Hepatocyte (in vitro differentiated cells): ENCODE measurements around the gene TBC1D20. TPM values are rescaled to one million over a fixed set of nuclear protein-coding genes. Genes with fewer than 3 reads are reported as not detected.

Experiments used
- DNase-seq: peaks from one replicate; pipeline ENCODE4 v3.0.0-alpha.2; 2016; ENCODE audit warnings: low spot score
- H2AFZ ChIP-seq: fragments of 200-600 bp; sonication (generic); 2 replicates; pipeline ENCODE4 v1.6.0; 2016; ENCODE audit warnings: antibody characterized with exemption, mild to moderate bottlenecking
- H3K27ac ChIP-seq: fragments of 200-600 bp; sonication (generic); 2 replicates; pipeline ENCODE4 v1.5.1; 2016; ENCODE audit warnings: mild to moderate bottlenecking
- H3K27me3 ChIP-seq: fragments of 200-600 bp; sonication (generic); 2 replicates; pipeline ENCODE4 v1.6.1; 2016
- H3K36me3 ChIP-seq: fragments of 200-600 bp; sonication (generic); replicated peaks from 2 replicates; pipeline ENCODE4 v1.5.1; 2016; ENCODE audit warnings: low read depth; ENCODE audit not compliant: insufficient read depth
- H3K4me1 ChIP-seq: fragments of 200-600 bp; sonication (generic); 2 replicates; pipeline ENCODE4 v1.5.1; 2016; ENCODE audit warnings: mild to moderate bottlenecking, moderate library complexity; ENCODE audit not compliant: insufficient read depth
- H3K4me2 ChIP-seq: fragments of 200-600 bp; sonication (generic); 2 replicates; pipeline ENCODE4 v1.6.0; 2016
- H3K4me3 ChIP-seq: fragments of 200-600 bp; sonication (generic); 2 replicates; pipeline ENCODE4 v1.5.1; 2016; ENCODE audit warnings: mild to moderate bottlenecking
- H3K79me2 ChIP-seq: fragments of 200-600 bp; sonication (generic); 2 replicates; pipeline ENCODE4 v1.6.0; 2017; ENCODE audit warnings: mild to moderate bottlenecking
- H3K9me2 ChIP-seq: fragments of 200-600 bp; sonication (generic); replicated peaks from 2 replicates; pipeline ENCODE4 v1.6.0; 2017; ENCODE audit warnings: mild to moderate bottlenecking; ENCODE audit not compliant: insufficient read depth
- H3K9me3 ChIP-seq: fragments of 200-600 bp; sonication (generic); 2 replicates; pipeline ENCODE4 v1.5.1; 2016; ENCODE audit warnings: low read depth, mild to moderate bottlenecking
- H4K20me1 ChIP-seq: fragments of 200-600 bp; sonication (generic); 2 replicates; pipeline ENCODE4 v1.6.0; 2016; ENCODE audit warnings: mild to moderate bottlenecking; ENCODE audit not compliant: insufficient read depth, poor library complexity, severe bottlenecking
- EZH2 ChIP-seq: fragments of 200-600 bp; sonication (generic); IDR thresholded peaks from 2 replicates; pipeline ENCODE4 v1.6.1; 2016; ENCODE audit warnings: antibody characterized with exemption, mild to moderate bottlenecking, borderline replicate concordance
- EZH2phosphoT487 ChIP-seq: fragments of 200-600 bp; sonication (generic); IDR thresholded peaks from one replicate; pipeline ENCODE4 v1.6.1; 2018; ENCODE audit warnings: antibody characterized with exemption, mild to moderate bottlenecking, low read depth, moderate library complexity; ENCODE audit not compliant: unreplicated experiment, severe bottlenecking
- WGBS: methylation state at CpG from one replicate; pipeline ENCODE4 v1.1.6; 2016; ENCODE audit warnings: low lambda C conversion rate; ENCODE audit errors: missing lambda C conversion rate; 5-methylcytosine and 5-hydroxymethylcytosine counted together
- polyA plus RNA-seq: library from polyadenylated mRNA; unstranded; fragments of >200 nt; fragmentation: Nextera tagmentation; extraction: Ambion mirVana; gene quantifications from 2 replicates; pipeline ENCODE4 v1.2.1, GENCODE V29; 2016
- total RNA-seq: library from RNA; depleted of rRNA; stranded (reverse); fragments of >200 nt; gene quantifications from 2 replicates; pipeline ENCODE4 v1.2.3, GENCODE V29; 2014
- TF ChIP-seq, protein P1 (sequence below): fragments of 200-600 bp; sonication (generic); IDR thresholded peaks from 2 replicates; pipeline ENCODE4 v1.5.1; 2016; ENCODE audit warnings: antibody characterized with exemption, mild to moderate bottlenecking; ENCODE audit not compliant: poor library complexity

Gene TBC1D20
- total and polyA plus RNA-seq, 2 experiments from 2014 or later: 32.8 to 35.8 TPM

DNA sequence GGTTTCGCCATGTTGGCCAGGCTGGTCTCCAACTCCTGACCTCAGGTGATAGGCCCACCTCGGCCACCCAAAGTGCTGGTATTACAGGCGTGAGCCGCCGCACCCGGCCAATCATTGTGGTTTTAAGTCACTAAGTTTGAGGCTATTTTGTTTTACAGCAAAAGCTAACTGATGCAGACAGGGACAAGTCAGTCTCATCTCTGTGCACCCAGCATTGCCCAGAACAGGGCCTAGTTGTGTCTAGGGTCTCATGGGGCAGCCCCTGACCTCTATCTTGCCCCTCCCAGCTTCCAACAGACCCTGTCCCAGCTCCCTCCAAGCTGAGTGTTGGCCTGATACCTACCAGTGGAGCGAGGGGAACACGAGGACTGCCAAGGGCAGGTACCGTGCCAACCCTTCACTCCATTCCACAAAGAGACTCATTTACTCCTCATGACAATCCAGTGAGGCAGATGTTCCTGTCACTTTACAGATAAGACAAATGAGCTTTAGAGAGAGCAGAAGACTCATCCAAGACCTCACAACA, 63.1 kb downstream of the TBC1D20 start:
- WGBS: 98% methylated on average over 9 of the region's 9 CpGs

DNA sequence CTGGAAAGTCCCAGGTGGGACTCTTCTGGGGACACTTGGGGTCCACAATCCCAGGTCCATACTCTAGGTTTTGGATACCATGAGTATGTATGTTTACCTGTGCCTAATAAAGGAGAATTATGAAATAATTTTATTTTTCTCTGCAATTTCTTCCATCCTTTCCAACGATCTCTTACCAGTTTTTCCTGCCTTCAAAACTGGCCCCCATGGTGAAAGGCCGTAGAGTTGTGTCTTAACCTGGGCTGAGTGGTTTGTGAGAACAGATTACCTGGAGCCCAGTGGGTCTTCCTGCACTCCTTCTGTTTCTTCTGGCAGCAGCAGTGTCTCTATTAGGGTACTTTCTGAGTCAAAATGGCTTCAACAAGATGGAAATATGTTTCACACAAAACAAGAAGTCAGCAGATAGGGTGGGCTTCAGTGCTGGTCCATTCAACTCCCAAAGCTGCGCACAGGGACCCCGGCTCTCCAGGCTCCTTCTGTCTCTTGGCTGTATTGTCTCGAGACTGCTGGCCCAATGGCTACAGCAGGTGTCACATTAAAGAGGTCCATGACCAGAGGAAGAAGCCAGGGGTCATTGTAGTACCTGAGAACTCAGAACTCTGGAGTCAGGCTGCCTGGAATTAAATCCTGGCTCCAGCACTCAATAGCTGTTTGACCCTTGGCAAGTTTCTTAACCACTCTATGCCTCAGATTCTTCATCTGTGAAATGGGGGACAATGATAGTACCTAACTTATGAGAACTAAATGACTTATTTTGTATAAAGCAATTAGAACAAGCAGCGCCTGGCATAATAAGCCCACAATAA, 64.7 kb downstream of the TBC1D20 start:
- H3K27ac ChIP-seq: peak overlapping the region; percentile 37

More for the DNA sequence above, 63.1 kb downstream of the TBC1D20 start:
- no peak overlapping the region for H2AFZ ChIP-seq
- H3K79me2 ChIP-seq: no peaks in the 10 kb centered on the region
- no peak overlapping the region for H3K4me2 ChIP-seq
- H3K4me1 ChIP-seq: peaks cover 6% of the 10 kb centered on the region
- H3K27me3 ChIP-seq: no peaks in the 10 kb centered on the region
- H4K20me1 ChIP-seq: no peaks in the 10 kb centered on the region
- no peak overlapping the region for H3K4me3 ChIP-seq
- no peaks in the 10 kb centered on the region for H3K36me3 ChIP-seq
- no peaks in the 10 kb centered on the region for H3K9me2 ChIP-seq
- no peaks in the 10 kb centered on the region for H3K9me3 ChIP-seq
- TF ChIP-seq EZH2phosphoT487 (no peak), EZH2 (no peak)
- TF ChIP-seq, protein P1, sequence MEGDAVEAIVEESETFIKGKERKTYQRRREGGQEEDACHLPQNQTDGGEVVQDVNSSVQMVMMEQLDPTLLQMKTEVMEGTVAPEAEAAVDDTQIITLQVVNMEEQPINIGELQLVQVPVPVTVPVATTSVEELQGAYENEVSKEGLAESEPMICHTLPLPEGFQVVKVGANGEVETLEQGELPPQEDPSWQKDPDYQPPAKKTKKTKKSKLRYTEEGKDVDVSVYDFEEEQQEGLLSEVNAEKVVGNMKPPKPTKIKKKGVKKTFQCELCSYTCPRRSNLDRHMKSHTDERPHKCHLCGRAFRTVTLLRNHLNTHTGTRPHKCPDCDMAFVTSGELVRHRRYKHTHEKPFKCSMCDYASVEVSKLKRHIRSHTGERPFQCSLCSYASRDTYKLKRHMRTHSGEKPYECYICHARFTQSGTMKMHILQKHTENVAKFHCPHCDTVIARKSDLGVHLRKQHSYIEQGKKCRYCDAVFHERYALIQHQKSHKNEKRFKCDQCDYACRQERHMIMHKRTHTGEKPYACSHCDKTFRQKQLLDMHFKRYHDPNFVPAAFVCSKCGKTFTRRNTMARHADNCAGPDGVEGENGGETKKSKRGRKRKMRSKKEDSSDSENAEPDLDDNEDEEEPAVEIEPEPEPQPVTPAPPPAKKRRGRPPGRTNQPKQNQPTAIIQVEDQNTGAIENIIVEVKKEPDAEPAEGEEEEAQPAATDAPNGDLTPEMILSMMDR: no peak
- DNase-seq: no peak
- H3K27ac ChIP-seq: no peak overlapping the region

DNA sequence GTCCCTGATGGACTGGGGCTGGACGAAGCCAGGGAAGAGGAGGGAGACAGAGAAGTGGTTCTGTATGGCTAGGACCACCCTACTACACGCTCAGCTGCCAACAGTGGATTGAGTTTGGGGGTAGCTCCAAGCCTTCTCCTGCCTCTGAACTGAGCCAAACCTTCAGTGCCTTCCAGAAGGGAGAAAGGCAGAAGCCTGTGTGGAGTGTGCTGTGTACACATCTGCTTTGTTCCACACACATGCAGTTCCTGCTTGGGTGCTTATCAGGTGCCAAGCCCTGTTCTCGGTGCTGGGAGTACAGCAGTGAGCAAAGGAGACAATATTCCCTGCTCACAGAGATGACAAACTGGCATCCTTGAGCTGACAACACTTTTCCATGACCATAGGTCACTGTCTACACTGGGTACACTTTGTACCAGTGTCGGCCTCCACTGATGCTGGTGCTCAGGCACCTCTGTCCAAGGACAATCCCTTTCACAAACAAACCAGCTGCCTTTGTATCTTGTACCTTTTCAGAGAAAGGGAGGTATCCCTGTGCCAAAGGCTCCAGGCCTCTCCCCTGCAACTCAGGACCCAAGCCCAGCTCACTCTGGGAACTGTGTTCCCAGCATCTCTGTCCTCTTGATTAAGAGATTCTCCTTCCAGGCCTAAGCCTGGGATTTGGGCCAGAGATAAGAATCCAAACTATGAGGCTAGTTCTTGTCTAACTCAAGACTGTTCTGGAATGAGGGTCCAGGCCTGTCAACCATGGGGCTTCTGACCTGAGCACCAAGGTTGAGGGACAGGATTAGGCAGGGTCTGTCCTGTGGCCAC, 65.5 kb downstream of the TBC1D20 start:
- Histone ChIP-seq H3K4me2 (no peak overlapping the region), H4K20me1 (no peaks in the 10 kb centered on the region), H3K4me3 (no peak overlapping the region), H3K9me3 (no peaks in the 10 kb centered on the region), H3K27me3 (no peaks in the 10 kb centered on the region), H3K79me2 (no peaks in the 10 kb centered on the region), H2AFZ (no peak overlapping the region), H3K9me2 (no peaks in the 10 kb centered on the region), H3K36me3 (no peaks in the 10 kb centered on the region), H3K27ac (peak overlapping the region; percentile 37), H3K4me1 (no peaks in the 10 kb centered on the region)
- TF ChIP-seq EZH2 (no peak), EZH2phosphoT487 (no peak)
- TF ChIP-seq, protein P1: no peak
- 82% methylated on average over 4 of the region's 4 CpGs for WGBS
- DNase-seq: no peak

More for the DNA sequence above, 64.7 kb downstream of the TBC1D20 start:
- Histone ChIP-seq H3K27me3 (no peaks in the 10 kb centered on the region), H3K9me3 (no peaks in the 10 kb centered on the region), H3K79me2 (no peaks in the 10 kb centered on the region), H3K36me3 (no peaks in the 10 kb centered on the region), H3K9me2 (no peaks in the 10 kb centered on the region), H2AFZ (no peak overlapping the region), H4K20me1 (no peaks in the 10 kb centered on the region), H3K4me1 (peaks cover 6% of the 10 kb centered on the region), H3K4me2 (no peak overlapping the region), H3K4me3 (no peak overlapping the region)
- TF ChIP-seq EZH2phosphoT487: no peak
- TF ChIP-seq, protein P1: no peak
- no peak for TF ChIP-seq EZH2
- WGBS: 92% methylated on average over 6 of the region's 6 CpGs
- DNase-seq: no peak
